H1 (cell line): ENCODE results near the gene COL6A5. TPM values are rescaled to one million over a fixed set of nuclear protein-coding genes. Genes with fewer than 3 reads are reported as not detected.
A peak's percentile ranks its signal among the peaks of the same experiment; 100 is the strongest.

Experiments
- CTCF ChIA-PET: fragments of 300-600 bp; sonication (Branson Sonifier 250); formaldehyde crosslinking; loops from one replicate; lab custom pipeline; 2021; ENCODE audit not compliant: partially characterized antibody; lab: Charles Lee
- POLR2A ChIA-PET: fragments of 300-600 bp; sonication (Branson Sonifier 250); formaldehyde crosslinking; loops from one replicate; lab custom pipeline; 2021; ENCODE audit warnings: inconsistent platforms; ENCODE audit not compliant: partially characterized antibody; lab: Charles Lee
- DNase-seq, 2 experiments: peaks; one replicate each; pipeline versions ENCODE4 v3.0.0 to v3.0.0-alpha.2; 2010 to 2022; ENCODE audit warnings: low spot score in 2 of 2, low read depth in 1 of 2, mixed read lengths in 1 of 2
- FAIRE-seq: peaks from 2 replicates; lab custom pipeline; 2011; peaks lifted over from hg19 to GRCh38; lab: Jason Lieb, UNC
- H2AFZ ChIP-seq: 2 replicates; pipeline ENCODE4 v1.8.1; 2012; ENCODE audit warnings: low read length, inconsistent platforms
- H2AK5ac ChIP-seq: 2 replicates; pipeline ENCODE4 v1.6.1; 2013; ENCODE audit warnings: low read depth, low read length
- H2BK120ac ChIP-seq: replicated peaks from 2 replicates; pipeline ENCODE3; 2013; ENCODE audit warnings: low read depth, low read length, inconsistent platforms
- H2BK12ac ChIP-seq: 2 replicates; pipeline ENCODE4 v1.6.1; 2013; ENCODE audit warnings: low read depth, low read length
- H2BK15ac ChIP-seq: 2 replicates; pipeline ENCODE4 v1.6.1; 2013; ENCODE audit warnings: low read length
- H2BK20ac ChIP-seq: 2 replicates; pipeline ENCODE4 v1.6.1; 2013; ENCODE audit warnings: low read length
- H2BK5ac ChIP-seq: 2 replicates; pipeline ENCODE4 v1.6.1; 2013; ENCODE audit warnings: low read depth, low read length
- H3K14ac ChIP-seq: 2 replicates; pipeline ENCODE4 v1.6.1; 2013; ENCODE audit warnings: inconsistent platforms; ENCODE audit not compliant: insufficient read length
- H3K18ac ChIP-seq: 2 replicates; pipeline ENCODE4 v1.6.1; 2013; ENCODE audit warnings: low read length; ENCODE audit errors: extremely low read depth
- H3K23ac ChIP-seq: 2 replicates; pipeline ENCODE4 v1.6.1; 2013; ENCODE audit warnings: inconsistent platforms; ENCODE audit not compliant: insufficient read length
- H3K23me2 ChIP-seq: 2 replicates; pipeline ENCODE4 v1.6.1; 2013; ENCODE audit warnings: low read depth, low read length
- H3K27ac ChIP-seq: 2 replicates; pipeline ENCODE4 v1.6.1; 2011; ENCODE audit warnings: low read depth, low read length, inconsistent platforms
- H3K27me3 ChIP-seq, 4 experiments: replicated peaks in 1 of 4; 1 replicate in 1 of 4; 2 replicates in 3 of 4; pipeline versions ENCODE4 v1.6.1 to v1.8.1; 2011 to 2013; ENCODE audit warnings: low read length in 3 of 4, mild to moderate bottlenecking in 3 of 4, inconsistent platforms in 2 of 4, mixed read lengths in 2 of 4, moderate library complexity in 1 of 4; ENCODE audit not compliant: control insufficient read depth in 3 of 4, insufficient read depth in 3 of 4; ENCODE audit errors: extremely low read depth in 1 of 4
- H3K36me3 ChIP-seq, 4 experiments: 2 replicates each; pipeline versions ENCODE4 v1.6.1 to v1.8.1; 2011 to 2013; ENCODE audit warnings: mild to moderate bottlenecking in 4 of 4, low read length in 3 of 4, moderate library complexity in 2 of 4, control low read depth in 1 of 4, inconsistent platforms in 1 of 4; ENCODE audit not compliant: insufficient read depth in 4 of 4, control insufficient read depth in 2 of 4
- H3K4ac ChIP-seq: replicated peaks from 2 replicates; pipeline ENCODE3; 2013; ENCODE audit warnings: low read length, low read depth, mixed read lengths, inconsistent platforms; ENCODE audit not compliant: insufficient read length
- H3K4me1 ChIP-seq, 4 experiments: replicated peaks in 1 of 4; 1 replicate in 1 of 4; 2 replicates in 3 of 4; pipeline versions ENCODE4 v1.6.1 to v1.8.1; 2011 to 2013; ENCODE audit warnings: low read length in 3 of 4, inconsistent platforms in 2 of 4, mixed read lengths in 1 of 4; ENCODE audit not compliant: insufficient read depth in 4 of 4, control insufficient read depth in 3 of 4
- H3K4me2 ChIP-seq, 2 experiments: 2 replicates each; pipeline versions ENCODE4 v1.6.1 to v1.8.1; 2011 to 2013; ENCODE audit warnings: low read depth in 2 of 2, low read length in 2 of 2, control low read depth in 1 of 2, inconsistent platforms in 1 of 2, mild to moderate bottlenecking in 1 of 2; ENCODE audit not compliant: insufficient read depth in 1 of 2
- H3K4me3 ChIP-seq, 4 experiments: fragments of 200-600, 300-600 bp in 1 of 4; sonication (generic), shearing (Covaris generic), sonication (Bioruptor Twin) in 1 of 4; 2 replicates each; pipeline versions ENCODE4 v1.5.1 to v1.8.1; 2011 to 2016; ENCODE audit warnings: low read length in 4 of 4, low read depth in 3 of 4, control low read depth in 2 of 4, inconsistent platforms in 2 of 4, mild to moderate bottlenecking in 2 of 4, mixed read lengths in 1 of 4, moderate library complexity in 1 of 4; ENCODE audit not compliant: insufficient read depth in 2 of 4; ENCODE audit errors: extremely low read depth in 1 of 4
- H3K56ac ChIP-seq: replicated peaks from 2 replicates; pipeline ENCODE3; 2013; ENCODE audit warnings: low read depth, mild to moderate bottlenecking, mixed read lengths, low read length, inconsistent platforms; ENCODE audit not compliant: insufficient read length
- H3K79me1 ChIP-seq: 2 replicates; pipeline ENCODE4 v1.6.1; 2013; ENCODE audit warnings: low read depth, low read length, control low read depth
- H3K79me2 ChIP-seq, 2 experiments: 2 replicates each; pipeline versions ENCODE4 v1.6.1 to v1.8.1; 2012 to 2013; ENCODE audit warnings: low read length in 2 of 2, mild to moderate bottlenecking in 2 of 2, inconsistent platforms in 1 of 2; ENCODE audit not compliant: insufficient read depth in 2 of 2, control insufficient read depth in 1 of 2
- H3K9ac ChIP-seq, 4 experiments: replicated peaks in 1 of 4; 1 replicate in 1 of 4; 2 replicates in 3 of 4; pipeline versions ENCODE4 v1.6.1 to v1.8.1; 2011 to 2013; ENCODE audit warnings: low read depth in 3 of 4, low read length in 3 of 4, control low read depth in 2 of 4, mild to moderate bottlenecking in 2 of 4, moderate library complexity in 2 of 4, inconsistent platforms in 1 of 4; ENCODE audit errors: extremely low read depth in 1 of 4
- H3K9me3 ChIP-seq, 2 experiments: 2 replicates each; pipeline versions ENCODE4 v1.6.1 to v1.8.1; 2012 to 2013; ENCODE audit warnings: mild to moderate bottlenecking in 2 of 2, moderate library complexity in 2 of 2, control low read depth in 1 of 2, inconsistent platforms in 1 of 2, low read depth in 1 of 2, low read length in 1 of 2, mixed read lengths in 1 of 2; ENCODE audit not compliant: insufficient read depth in 2 of 2
- H4K20me1 ChIP-seq, 2 experiments: replicated peaks in 1 of 2; 2 replicates each; pipeline versions ENCODE3 to v1.8.1; 2011 to 2013; ENCODE audit warnings: inconsistent platforms in 2 of 2, low read length in 2 of 2, mild to moderate bottlenecking in 1 of 2; ENCODE audit not compliant: insufficient read depth in 2 of 2, control insufficient read depth in 1 of 2
- H4K5ac ChIP-seq: 2 replicates; pipeline ENCODE4 v1.6.1; 2013; ENCODE audit warnings: low read length, low read depth, mixed read lengths, inconsistent platforms; ENCODE audit not compliant: insufficient read length
- H4K8ac ChIP-seq: 2 replicates; pipeline ENCODE4 v1.8.0; 2013; ENCODE audit warnings: mild to moderate bottlenecking, moderate library complexity, low read length, inconsistent platforms; ENCODE audit not compliant: insufficient read depth; ENCODE audit errors: extremely low read depth
- H4K91ac ChIP-seq: replicated peaks from 2 replicates; pipeline ENCODE3; 2013; ENCODE audit warnings: low read length, mixed read lengths, inconsistent platforms; ENCODE audit not compliant: insufficient read length
- SIX5 ChIP-seq: IDR thresholded peaks from 2 replicates; pipeline ENCODE4 v1.6.1; 2011; ENCODE audit warnings: mild to moderate bottlenecking, low read depth, low read length
- SUZ12 ChIP-seq: fragments of 200-600 bp; sonication (generic); IDR thresholded peaks from 2 replicates; pipeline ENCODE4 v1.6.1; 2012; ENCODE audit warnings: mild to moderate bottlenecking, inconsistent platforms, low read length, moderate library complexity, mixed read lengths
- WGBS, 2 experiments: shearing (Covaris generic) in 1 of 2; methylation state at CpG; one replicate each; pipeline versions ENCODE4 v1.1.6 to v1.1.7; 2013 to 2015; ENCODE audit warnings: low lambda C conversion rate in 2 of 2, mixed read lengths in 2 of 2, inconsistent platforms in 1 of 2, low coverage in 1 of 2, missing lambda C conversion rate in 1 of 2; ENCODE audit not compliant: insufficient replicate concordance in 2 of 2, insufficient coverage in 1 of 2, insufficient read length in 1 of 2; ENCODE audit errors: extremely low coverage in 1 of 2, missing lambda C conversion rate in 1 of 2; 5-methylcytosine and 5-hydroxymethylcytosine counted together
- polyA plus RNA-seq, 7 experiments: library from polyadenylated mRNA; depleted of rRNA in 3 of 7; stranded (reverse) in 5 of 7; unstranded in 2 of 7; fragments of >200 nt in 5 of 7; fragments of 200-250 nt in 2 of 7; gene quantifications; 1 replicate in 5 of 7; 2 replicates in 1 of 7; 4 replicates in 1 of 7; pipeline versions ENCODE4 v1.2.1 to v1.2.3, GENCODE V29; 2011 to 2013; ENCODE audit warnings: missing spikeins in 2 of 7, mixed read lengths in 2 of 7
- total RNA-seq: library from RNA; stranded (reverse); fragmentation: NEBNext Ultra II Directional; extraction: Animal tissue kit (Norgen Biotek cat#: 25700); gene quantifications from 2 replicates; pipeline ENCODE4 v1.2.1, GENCODE V29; 2021

Gene COL6A5
- total and polyA plus RNA-seq, 2 of the 8 experiments (the other 6 are each of a cell fraction or from before 2014, with no cell fraction given), result 0.05 to 0.06 TPM

DNA sequence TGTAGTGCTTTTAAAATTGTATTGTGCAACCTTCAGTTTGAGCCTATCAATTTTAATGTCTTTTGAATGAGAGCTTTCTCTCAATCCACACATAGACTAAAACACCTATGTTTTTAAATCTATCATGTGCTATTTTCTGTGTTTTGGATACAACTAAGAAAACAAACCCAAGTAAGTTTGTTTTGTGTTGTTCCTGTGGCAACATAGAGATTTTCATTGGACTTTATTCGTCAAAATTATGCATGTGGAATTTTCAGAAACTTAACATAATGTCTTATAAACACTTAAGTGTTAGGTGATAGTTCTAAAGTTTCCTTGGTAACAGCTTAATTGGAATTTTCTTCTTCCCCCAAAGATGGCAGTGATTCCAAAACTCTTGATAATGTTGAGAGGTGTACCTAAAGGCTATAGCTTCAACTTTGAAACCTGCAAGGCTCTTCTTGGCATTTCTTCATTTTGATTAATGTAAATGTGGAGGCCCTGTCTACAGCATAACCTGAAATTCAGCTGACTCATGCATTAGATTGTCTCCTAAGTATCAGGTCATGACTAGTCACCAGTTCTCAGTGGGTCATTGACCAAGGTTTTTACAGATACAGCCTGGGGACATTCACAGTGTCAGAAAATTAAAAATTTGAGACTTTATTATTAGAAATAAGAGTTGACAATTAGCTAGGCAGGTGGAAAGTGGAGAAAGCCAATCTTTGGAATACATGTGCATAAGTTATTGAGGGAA is 44.4 kb downstream of the COL6A5 start:
- Histone ChIP-seq H3K18ac (no peak overlapping the region), H3K4me3 (no peak overlapping the region), H4K8ac (no peak overlapping the region), H3K23ac (no peak overlapping the region), H3K79me1 (no peaks in the 10 kb centered on the region), H3K14ac (no peak overlapping the region), H3K9ac (no peak overlapping the region)
- TF ChIP-seq SUZ12 (no peak), SIX5 (no peak)
- TF ChIP-seq, all 59 proteins: peak for 0
- no peaks in the 10 kb centered on the region for H4K20me1 ChIP-seq
- H3K9me3 ChIP-seq, result no peaks in the 10 kb centered on the region
- WGBS, 2 experiments, result 90% methylated on average over 1 of the region's 1 CpG; no CpG with 5 or more reads in 1 of the 2 experiments
- H2AK5ac ChIP-seq, result no peak overlapping the region
- H3K27ac ChIP-seq, result no peak overlapping the region
- H3K56ac ChIP-seq, result no peak overlapping the region
- no peaks in the 10 kb centered on the region for H3K27me3 ChIP-seq
- CTCF ChIA-PET, result interaction anchor here (1.4 to 1.6 kb wide), 2 partner anchors 20 to 114 kb away, joined by 3 to 4 read pairs; no protein-coding TSS in a partner anchor
- H2AFZ ChIP-seq, result 0 out of 2 replicates have a peak overlapping the region, but pooled peaks have one; percentile 14
- H3K79me2 ChIP-seq, result no peaks in the 10 kb centered on the region
- no peak overlapping the region for H2BK5ac ChIP-seq
- no peaks in the 10 kb centered on the region for H3K4me1 ChIP-seq
- POLR2A ChIA-PET, result interaction anchor here (0.7 to 0.8 kb wide), 3 partner anchors 21 to 114 kb away, joined by 3 read pairs; no protein-coding TSS in a partner anchor
- no peak for FAIRE-seq
- no peak overlapping the region for H4K91ac ChIP-seq
- H2BK12ac ChIP-seq, result no peak overlapping the region
- no peaks in the 10 kb centered on the region for H3K36me3 ChIP-seq
- no peak overlapping the region for H3K4me2 ChIP-seq
- no peak for DNase-seq
- no peak overlapping the region for H3K4ac ChIP-seq
- no peak overlapping the region for H2BK15ac ChIP-seq
- no peak overlapping the region for H2BK20ac ChIP-seq
- no peak overlapping the region for H2BK120ac ChIP-seq
- no peak overlapping the region for H4K5ac ChIP-seq
- H3K23me2 ChIP-seq, result no peaks in the 10 kb centered on the region
